ENCODE data around the gene PHETA2.

DNA sequence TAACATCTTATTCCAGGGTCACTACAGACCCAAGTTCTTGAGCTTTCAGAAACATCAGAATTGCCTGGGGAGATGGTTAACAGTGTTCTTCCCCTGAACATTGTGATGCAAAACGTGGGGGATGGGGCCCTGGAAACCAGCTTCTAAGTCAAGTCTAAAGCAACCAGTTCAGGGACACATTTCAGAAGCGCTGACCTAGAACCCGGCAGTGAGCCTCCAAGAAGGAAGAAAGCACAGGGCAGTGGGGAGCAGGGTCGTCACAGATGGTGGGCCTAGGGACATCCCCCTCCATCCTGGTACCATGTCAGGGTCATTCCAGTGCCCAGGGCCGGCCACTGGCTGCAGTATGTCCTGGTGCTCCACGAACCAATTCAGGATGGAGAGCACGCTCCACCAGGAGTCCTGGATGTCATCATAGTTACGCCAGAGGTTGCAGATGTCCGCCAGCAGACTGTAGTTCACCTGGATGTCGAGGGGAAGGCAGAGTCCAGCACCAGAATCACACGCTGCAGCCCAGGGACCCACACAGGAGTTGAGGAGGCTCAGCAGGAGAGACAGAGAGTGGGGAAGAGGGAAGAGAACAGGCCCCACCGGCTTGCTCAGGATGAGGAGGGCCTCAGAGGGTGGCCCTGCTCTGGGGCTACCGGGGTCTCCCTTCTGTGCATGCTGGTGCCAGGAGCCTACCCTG is 8.5 kb upstream of the PHETA2 start:
- no peak for TF ChIP-seq POLR2A (IDR thresholded peaks at IDR 0.05; ENCODE audit: low read depth, low read length)
- TF ChIP-seq USF2 (IDR thresholded peaks at IDR 0.05; ENCODE audit: low read depth, low read length), result no peak
- TF ChIP-seq, protein P1, sequence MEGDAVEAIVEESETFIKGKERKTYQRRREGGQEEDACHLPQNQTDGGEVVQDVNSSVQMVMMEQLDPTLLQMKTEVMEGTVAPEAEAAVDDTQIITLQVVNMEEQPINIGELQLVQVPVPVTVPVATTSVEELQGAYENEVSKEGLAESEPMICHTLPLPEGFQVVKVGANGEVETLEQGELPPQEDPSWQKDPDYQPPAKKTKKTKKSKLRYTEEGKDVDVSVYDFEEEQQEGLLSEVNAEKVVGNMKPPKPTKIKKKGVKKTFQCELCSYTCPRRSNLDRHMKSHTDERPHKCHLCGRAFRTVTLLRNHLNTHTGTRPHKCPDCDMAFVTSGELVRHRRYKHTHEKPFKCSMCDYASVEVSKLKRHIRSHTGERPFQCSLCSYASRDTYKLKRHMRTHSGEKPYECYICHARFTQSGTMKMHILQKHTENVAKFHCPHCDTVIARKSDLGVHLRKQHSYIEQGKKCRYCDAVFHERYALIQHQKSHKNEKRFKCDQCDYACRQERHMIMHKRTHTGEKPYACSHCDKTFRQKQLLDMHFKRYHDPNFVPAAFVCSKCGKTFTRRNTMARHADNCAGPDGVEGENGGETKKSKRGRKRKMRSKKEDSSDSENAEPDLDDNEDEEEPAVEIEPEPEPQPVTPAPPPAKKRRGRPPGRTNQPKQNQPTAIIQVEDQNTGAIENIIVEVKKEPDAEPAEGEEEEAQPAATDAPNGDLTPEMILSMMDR (conservative IDR thresholded peaks at IDR 0.05; ENCODE audit: low read depth, low read length), result no peak
- no peak for TF ChIP-seq CEBPB (IDR thresholded peaks at IDR 0.05; ENCODE audit: low read depth, low read length)
- TF ChIP-seq, protein P2, sequence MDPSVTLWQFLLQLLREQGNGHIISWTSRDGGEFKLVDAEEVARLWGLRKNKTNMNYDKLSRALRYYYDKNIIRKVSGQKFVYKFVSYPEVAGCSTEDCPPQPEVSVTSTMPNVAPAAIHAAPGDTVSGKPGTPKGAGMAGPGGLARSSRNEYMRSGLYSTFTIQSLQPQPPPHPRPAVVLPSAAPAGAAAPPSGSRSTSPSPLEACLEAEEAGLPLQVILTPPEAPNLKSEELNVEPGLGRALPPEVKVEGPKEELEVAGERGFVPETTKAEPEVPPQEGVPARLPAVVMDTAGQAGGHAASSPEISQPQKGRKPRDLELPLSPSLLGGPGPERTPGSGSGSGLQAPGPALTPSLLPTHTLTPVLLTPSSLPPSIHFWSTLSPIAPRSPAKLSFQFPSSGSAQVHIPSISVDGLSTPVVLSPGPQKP (IDR thresholded peaks at IDR 0.05; ENCODE audit: borderline replicate concordance, low read depth, low read length), result no peak
- TF ChIP-seq RAD21 (IDR thresholded peaks at IDR 0.05; ENCODE audit: low read length), result no peak
- no peak for TF ChIP-seq SMC3 (IDR thresholded peaks at IDR 0.05; ENCODE audit: low read depth, low read length)
- TF ChIP-seq FOS (IDR thresholded peaks at IDR 0.05; ENCODE audit: low read depth, low read length), result no peak

Measured in IMR-90 (cell line).